GM23338 (cell line): ENCODE measurements around the gene CACNB4. TPM values are rescaled to one million over a fixed set of nuclear protein-coding genes. Genes with fewer than 3 reads are reported as not detected.

ENCODE experiments used
- ATAC-seq: fragments of 200-7000 bp; cut with Tn5 transposase; 3 replicates; pipeline ENCODE4 v1.9.1; 2020
- DNase-seq: peaks from one replicate; pipeline ENCODE4 v3.0.0-alpha.2; 2015; ENCODE audit warnings: low spot score
- H2AFZ ChIP-seq: fragments of 200-600 bp; sonication (generic); 2 replicates; pipeline ENCODE4 v1.8.0; 2016; ENCODE audit warnings: antibody characterized with exemption, mild to moderate bottlenecking, moderate library complexity
- H3F3A ChIP-seq: fragments of 200-600 bp; sonication (generic); replicated peaks from 2 replicates; pipeline ENCODE4 v1.8.0; 2017; ENCODE audit warnings: antibody characterized with exemption, mixed run types, low read depth
- H3K27ac ChIP-seq: fragments of 200-600 bp; sonication (generic); 2 replicates; pipeline ENCODE4 v1.6.1; 2016; ENCODE audit warnings: low read depth
- H3K27me3 ChIP-seq: fragments of 200-600 bp; sonication (generic); 2 replicates; pipeline ENCODE4 v1.8.0; 2016; ENCODE audit warnings: mild to moderate bottlenecking, mixed run types, moderate library complexity; ENCODE audit not compliant: insufficient read depth
- H3K36me3 ChIP-seq: fragments of 200-600 bp; sonication (generic); 2 replicates; pipeline ENCODE4 v1.8.0; 2016; ENCODE audit warnings: mild to moderate bottlenecking; ENCODE audit not compliant: insufficient read depth
- H3K4me1 ChIP-seq: fragments of 200-600 bp; sonication (generic); 2 replicates; pipeline ENCODE4 v1.8.0; 2016; ENCODE audit warnings: mild to moderate bottlenecking, moderate library complexity; ENCODE audit not compliant: insufficient read depth
- H3K4me2 ChIP-seq: fragments of 200-600 bp; sonication (generic); 2 replicates; pipeline ENCODE4 v1.7.1; 2017; ENCODE audit warnings: mixed run types
- H3K4me3 ChIP-seq: fragments of 200-600 bp; sonication (generic); 2 replicates; pipeline ENCODE4 v1.6.1; 2016; ENCODE audit warnings: mixed run types
- H3K79me2 ChIP-seq: fragments of 200-600 bp; sonication (generic); replicated peaks from 2 replicates; pipeline ENCODE4 v1.8.0; 2017; ENCODE audit warnings: mild to moderate bottlenecking; ENCODE audit not compliant: insufficient read depth
- H3K9me2 ChIP-seq: fragments of 200-600 bp; sonication (generic); 2 replicates; pipeline ENCODE4 v1.8.0; 2017; ENCODE audit not compliant: insufficient read depth
- H4K20me1 ChIP-seq: fragments of 200-600 bp; sonication (generic); replicated peaks from 2 replicates; pipeline ENCODE4 v1.8.0; 2017; ENCODE audit warnings: mild to moderate bottlenecking; ENCODE audit not compliant: insufficient read depth
- H3K27ac Mint-ChIP-seq: 2 replicates; pipeline ENCODE4 v1.8.0; 2020; ENCODE audit warnings: inconsistent platforms, mild to moderate bottlenecking, moderate library complexity, mixed read lengths
- H3K27me3 Mint-ChIP-seq: 3 replicates; pipeline ENCODE4 v1.8.0; 2022; ENCODE audit warnings: low read depth, mild to moderate bottlenecking, moderate library complexity, mixed read lengths, inconsistent platforms; ENCODE audit not compliant: insufficient read depth, poor library complexity
- H3K36me3 Mint-ChIP-seq: 3 replicates; pipeline ENCODE4 v1.8.0; 2021; ENCODE audit warnings: low read depth, mild to moderate bottlenecking, inconsistent platforms, moderate library complexity, mixed read lengths
- H3K4me1 Mint-ChIP-seq: 3 replicates; pipeline ENCODE4 v1.8.0; 2020; ENCODE audit warnings: mild to moderate bottlenecking, inconsistent platforms, mixed read lengths
- H3K4me3 Mint-ChIP-seq: 3 replicates; pipeline ENCODE4 v1.8.0; 2021; ENCODE audit warnings: moderate library complexity, mild to moderate bottlenecking, inconsistent platforms, mixed read lengths
- H3K9me3 Mint-ChIP-seq: 3 replicates; pipeline ENCODE4 v1.8.0; 2020; ENCODE audit warnings: moderate library complexity, mild to moderate bottlenecking, inconsistent platforms, mixed read lengths
- CTCF ChIP-seq, 2 experiments: fragments of 200-600 bp in 1 of 2; sonication (generic) in 1 of 2; conservative IDR thresholded peaks; 2 replicates each; pipeline versions ENCODE4 v1.5.1 to v1.6.1; 2016 to 2017; ENCODE audit warnings: antibody characterized with exemption in 2 of 2, low read depth in 2 of 2, mild to moderate bottlenecking in 2 of 2, moderate library complexity in 1 of 2
- EZH2phosphoT487 ChIP-seq: fragments of 200-600 bp; sonication (generic); IDR thresholded peaks from one replicate; pipeline ENCODE4 v1.8.1; 2018; ENCODE audit warnings: antibody characterized with exemption; ENCODE audit not compliant: unreplicated experiment
- JUNB ChIP-seq: IDR thresholded peaks from one replicate; pipeline ENCODE4 v1.6.1; 2016; ENCODE audit warnings: antibody characterized with exemption; ENCODE audit not compliant: unreplicated experiment
- NANOG ChIP-seq: IDR thresholded peaks from 2 replicates; pipeline ENCODE4 v1.6.1; 2016; ENCODE audit warnings: antibody characterized with exemption, borderline replicate concordance
- STAT1 ChIP-seq: IDR thresholded peaks from one replicate; pipeline ENCODE4 v1.6.1; 2016; ENCODE audit warnings: antibody characterized with exemption; ENCODE audit not compliant: unreplicated experiment
- polyA plus RNA-seq: library from polyadenylated mRNA; unstranded; fragments of >200 nt; fragmentation: Nextera tagmentation; extraction: Ambion mirVana; gene quantifications from 2 replicates; pipeline ENCODE4 v1.2.1, GENCODE V29; 2016
- total RNA-seq: library from RNA; depleted of rRNA; stranded (reverse); fragments of >200 nt; shearing (Covaris generic); gene quantifications from 2 replicates; pipeline ENCODE4 v1.2.3, GENCODE V29; 2014

Gene CACNB4
- total and polyA plus RNA-seq, 2 experiments from 2014 or later, result 4.0 to 9.8 TPM

DNA sequence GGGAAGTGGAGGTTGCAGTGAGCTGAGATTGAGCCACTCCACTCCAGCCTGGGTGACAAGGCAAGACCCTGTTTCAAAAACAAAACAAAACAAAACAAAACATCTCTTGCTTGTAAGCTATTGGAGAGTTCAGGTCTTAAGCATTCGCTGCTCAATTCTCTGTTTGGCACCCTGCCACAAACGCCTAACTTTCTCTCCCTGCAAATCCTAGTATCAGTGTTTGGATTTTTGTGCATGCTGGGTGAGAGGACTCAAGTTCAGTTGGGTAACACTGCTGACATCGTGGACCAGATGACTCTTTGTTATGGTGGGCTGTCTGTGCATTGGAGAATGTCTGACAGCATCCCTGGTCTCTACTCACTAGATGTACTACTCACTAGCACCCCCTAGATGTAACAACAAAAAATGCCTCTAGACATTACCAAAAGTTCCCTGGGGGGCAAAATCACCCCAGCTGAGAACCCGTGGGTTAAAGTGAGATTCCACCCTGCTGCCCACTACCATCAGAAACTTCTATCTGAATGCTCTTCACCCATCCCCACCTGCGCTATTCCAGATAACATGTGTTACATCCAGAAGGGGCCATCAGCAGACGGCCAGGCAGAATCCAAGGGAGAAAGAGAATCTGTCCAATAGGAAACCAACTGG is 50.9 kb downstream of the CACNB4 start:
- DNase-seq (peak; percentile 72), ATAC-seq (peak; percentile 52)
- Mint-ChIP-seq H3K4me3 (no peak overlapping the region), H3K27ac (peak overlapping the region; percentile 83; the same call in 1 of the 2 replicates), H3K36me3 (no peaks in the 10 kb centered on the region), H3K4me1 (peaks cover 44% of the 10 kb centered on the region), H3K27me3 (peaks cover 2% of the 10 kb centered on the region), H3K9me3 (no peaks in the 10 kb centered on the region)
- Histone ChIP-seq H3K79me2 (0 out of 2 replicates have a peak, but pooled peaks cover 4% of the 10 kb centered on the region), H3K27ac (no peak overlapping the region), H3K27me3 (no peaks in the 10 kb centered on the region), H3K36me3 (no peaks in the 10 kb centered on the region), H3K4me3 (no peak overlapping the region), H3K4me1 (peaks cover 37% of the 10 kb centered on the region), H4K20me1 (no peaks in the 10 kb centered on the region), H3K9me2 (peaks cover 3% of the 10 kb centered on the region; the same call in 1 of the 2 replicates), H3K4me2 (no peak overlapping the region), H3F3A (peaks cover 7% of the 10 kb centered on the region; the same call in 1 of the 2 replicates), H2AFZ (no peak overlapping the region)
- TF ChIP-seq STAT1 (no peak), CTCF (conservative IDR thresholded peaks at IDR 0.05; ENCODE audit: low read depth in 2 of 2) (peak; percentile 60 to 72), JUNB (no peak)

DNA sequence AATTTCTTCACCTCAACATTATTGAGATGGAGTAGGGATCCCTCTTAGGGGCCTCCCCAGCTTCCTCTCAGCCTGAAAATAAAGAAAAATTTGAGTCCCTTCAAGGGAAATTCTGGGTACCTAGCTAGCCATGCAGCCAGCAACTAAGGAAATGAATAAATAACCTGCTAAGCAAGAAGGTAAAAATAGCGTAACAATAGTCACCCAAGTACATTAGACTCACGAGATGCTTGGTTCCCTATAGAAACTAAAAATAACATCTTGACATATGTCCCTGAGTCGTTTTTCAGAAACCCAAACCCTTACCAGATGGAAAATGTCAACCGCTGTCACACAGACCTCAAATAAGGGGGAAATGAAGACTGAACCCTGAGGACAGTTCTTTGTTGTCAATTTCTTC is 51.9 kb downstream of the CACNB4 start:
- Mint-ChIP-seq H3K9me3 (no peaks in the 10 kb centered on the region), H3K27ac (no peak overlapping the region), H3K27me3 (peaks cover 2% of the 10 kb centered on the region), H3K4me3 (no peak overlapping the region), H3K4me1 (peaks cover 52% of the 10 kb centered on the region), H3K36me3 (no peaks in the 10 kb centered on the region)
- peaks cover 3% of the 10 kb centered on the region for H3K9me2 ChIP-seq
- no peak for DNase-seq
- H3K4me3 ChIP-seq, result no peak overlapping the region
- H3K27me3 ChIP-seq, result no peaks in the 10 kb centered on the region
- H4K20me1 ChIP-seq, result no peaks in the 10 kb centered on the region
- no peak for TF ChIP-seq STAT1
- TF ChIP-seq EZH2phosphoT487, result no peak
- no peak for TF ChIP-seq NANOG
- no peak for TF ChIP-seq CTCF (conservative IDR thresholded peaks at IDR 0.05; ENCODE audit: low read depth in 2 of 2)
- no peaks in the 10 kb centered on the region for H3K36me3 ChIP-seq
- peak overlapping the region; percentile 33; the same call in 1 of the 2 replicates for H3K4me2 ChIP-seq
- 0 out of 2 replicates have a peak, but pooled peaks cover 4% of the 10 kb centered on the region for H3K79me2 ChIP-seq
- ATAC-seq, result no peak
- peaks cover 7% of the 10 kb centered on the region; the same call in 1 of the 2 replicates for H3F3A ChIP-seq
- no peak overlapping the region for H3K27ac ChIP-seq
- no peak overlapping the region for H2AFZ ChIP-seq
- H3K4me1 ChIP-seq, result peaks cover 37% of the 10 kb centered on the region
